K562 (cell line): ENCODE data around the gene CRACDL.

Experiments used
- POLR2A ChIP-seq: fragments of 450-650 bp; conservative IDR thresholded peaks from 2 replicates; pipeline ENCODE4 v1.6.1; 2016
- TF ChIP-seq, protein P1 (sequence below), 3 experiments: IDR thresholded peaks in 2 of 3; conservative IDR thresholded peaks in 1 of 3; 2 replicates each; pipeline ENCODE4 v1.5.1; 2011 to 2012; ENCODE audit warnings: low read length in 3 of 3, mild to moderate bottlenecking in 3 of 3, control low read depth in 2 of 3, improper control_type of control experiment in 1 of 3, inconsistent platforms in 1 of 3, low read depth in 1 of 3, mixed read lengths in 1 of 3, moderate library complexity in 1 of 3; ENCODE audit not compliant: insufficient read depth in 2 of 3

DNA sequence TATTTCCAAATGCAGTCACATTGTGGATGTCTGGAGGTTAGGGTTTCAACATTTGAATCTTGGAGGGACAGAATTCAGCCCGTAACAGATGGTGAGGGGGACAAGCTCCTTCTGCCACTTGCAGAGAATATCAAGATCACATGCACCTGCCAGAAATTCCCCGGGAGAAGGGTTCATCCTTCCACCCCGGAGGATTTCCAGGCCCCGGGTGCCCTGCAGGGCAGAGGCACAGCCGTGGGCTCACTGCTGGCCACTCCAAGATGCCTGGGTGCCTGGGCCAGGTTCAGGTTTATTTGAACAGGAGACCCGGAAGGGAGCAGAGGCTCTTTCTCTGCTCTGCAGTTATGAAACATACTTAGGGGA, 166.9 kb downstream of the CRACDL start:
- TF ChIP-seq, protein P1, sequence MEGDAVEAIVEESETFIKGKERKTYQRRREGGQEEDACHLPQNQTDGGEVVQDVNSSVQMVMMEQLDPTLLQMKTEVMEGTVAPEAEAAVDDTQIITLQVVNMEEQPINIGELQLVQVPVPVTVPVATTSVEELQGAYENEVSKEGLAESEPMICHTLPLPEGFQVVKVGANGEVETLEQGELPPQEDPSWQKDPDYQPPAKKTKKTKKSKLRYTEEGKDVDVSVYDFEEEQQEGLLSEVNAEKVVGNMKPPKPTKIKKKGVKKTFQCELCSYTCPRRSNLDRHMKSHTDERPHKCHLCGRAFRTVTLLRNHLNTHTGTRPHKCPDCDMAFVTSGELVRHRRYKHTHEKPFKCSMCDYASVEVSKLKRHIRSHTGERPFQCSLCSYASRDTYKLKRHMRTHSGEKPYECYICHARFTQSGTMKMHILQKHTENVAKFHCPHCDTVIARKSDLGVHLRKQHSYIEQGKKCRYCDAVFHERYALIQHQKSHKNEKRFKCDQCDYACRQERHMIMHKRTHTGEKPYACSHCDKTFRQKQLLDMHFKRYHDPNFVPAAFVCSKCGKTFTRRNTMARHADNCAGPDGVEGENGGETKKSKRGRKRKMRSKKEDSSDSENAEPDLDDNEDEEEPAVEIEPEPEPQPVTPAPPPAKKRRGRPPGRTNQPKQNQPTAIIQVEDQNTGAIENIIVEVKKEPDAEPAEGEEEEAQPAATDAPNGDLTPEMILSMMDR (IDR thresholded peaks at IDR 0.05 in 2 of 3, conservative IDR thresholded peaks at IDR 0.05 in 1 of 3; ENCODE audit: insufficient read depth in 2 of 3, low read depth in 1 of 3, low read length in 3 of 3), result no peak
- TF ChIP-seq POLR2A, result no peak
